Sigmoid colon (tissue), 4 donors: ENCODE measurements around the gene ACYP2.

Experiments
- CTCF ChIP-seq, 4 experiments: fragments of 450-650 bp in 3 of 4; fragments of 200-600 bp in 1 of 4; IDR thresholded peaks; one replicate each; pipeline ENCODE4 v1.5.1; 2016 to 2019; ENCODE audit warnings: antibody characterized with exemption in 4 of 4, mild to moderate bottlenecking in 3 of 4, moderate library complexity in 2 of 4
- EP300 ChIP-seq, 4 donors: sonication (generic); formaldehyde crosslinking; IDR thresholded peaks; one replicate each; pipeline ENCODE4 v1.6.1; 2017; ENCODE audit warnings: antibody characterized with exemption in 4 of 4
- POLR2A ChIP-seq, 2 donors: fragments of 450-650 bp; IDR thresholded peaks; one replicate each; pipeline ENCODE4 v1.6.1; 2016; ENCODE audit warnings: antibody characterized with exemption in 2 of 2, mild to moderate bottlenecking in 2 of 2, moderate library complexity in 2 of 2
- POLR2AphosphoS5 ChIP-seq, 4 donors: sonication (generic); formaldehyde crosslinking; IDR thresholded peaks; one replicate each; pipeline ENCODE4 v1.6.1; 2017; ENCODE audit warnings: antibody characterized with exemption in 4 of 4

GRCh38 chr2:54298514-54298913 is 183.1 kb downstream of the ACYP2 start:
- TF ChIP-seq POLR2AphosphoS5 (IDR thresholded peaks at IDR 0.05) (no peak), CTCF (IDR thresholded peaks at IDR 0.05) (no peak), POLR2A (IDR thresholded peaks at IDR 0.05) (no peak), EP300 (IDR thresholded peaks at IDR 0.05) (no peak)
